RWPE2 (cell line): ENCODE results near the gene RPTOR.

Experiments used
- ATAC-seq: fragments of 200-7000 bp; cut with Tn5 transposase; 3 replicates; pipeline ENCODE4 v1.9.1; 2021; ENCODE audit warnings: low read depth
- DNase-seq: peaks from one replicate; pipeline ENCODE4 v3.0.0-alpha.2; 2020; ENCODE audit warnings: low spot score
- H3K27ac ChIP-seq: fragments of 450-650 bp; 2 replicates; pipeline ENCODE4 v1.5.1; 2017; ENCODE audit warnings: mild to moderate bottlenecking; ENCODE audit not compliant: poor library complexity, severe bottlenecking
- H3K27me3 ChIP-seq: fragments of 250-450 bp; sonication (Bioruptor Pico); 2 replicates; pipeline ENCODE4 v1.5.1; 2021; ENCODE audit warnings: mild to moderate bottlenecking, moderate library complexity; ENCODE audit not compliant: insufficient read depth, poor library complexity, severe bottlenecking
- H3K36me3 ChIP-seq: fragments of 250-450 bp; sonication (Bioruptor Pico); 2 replicates; pipeline ENCODE4 v1.5.1; 2020; ENCODE audit warnings: low read depth, mild to moderate bottlenecking, moderate library complexity
- H3K4me1 ChIP-seq: fragments of 250-450 bp; sonication (Bioruptor Pico); 2 replicates; pipeline ENCODE4 v1.5.1; 2021; ENCODE audit warnings: mild to moderate bottlenecking, moderate library complexity; ENCODE audit not compliant: insufficient read depth, poor library complexity, severe bottlenecking
- H3K4me3 ChIP-seq: fragments of 250-450 bp; sonication (Bioruptor Pico); 2 replicates; pipeline ENCODE4 v1.5.1; 2021; ENCODE audit warnings: mild to moderate bottlenecking, moderate library complexity; ENCODE audit not compliant: severe bottlenecking
- H3K9me3 ChIP-seq: fragments of 250-450 bp; sonication (Bioruptor Pico); 2 replicates; pipeline ENCODE4 v1.5.1; 2021; ENCODE audit warnings: mild to moderate bottlenecking, moderate library complexity; ENCODE audit not compliant: severe bottlenecking
- CTCF ChIP-seq: fragments of 450-650 bp; IDR thresholded peaks from one replicate; pipeline ENCODE4 v1.5.1; 2017; ENCODE audit warnings: mild to moderate bottlenecking, moderate library complexity; ENCODE audit not compliant: poor library complexity, severe bottlenecking

RPTOR gene

DNA sequence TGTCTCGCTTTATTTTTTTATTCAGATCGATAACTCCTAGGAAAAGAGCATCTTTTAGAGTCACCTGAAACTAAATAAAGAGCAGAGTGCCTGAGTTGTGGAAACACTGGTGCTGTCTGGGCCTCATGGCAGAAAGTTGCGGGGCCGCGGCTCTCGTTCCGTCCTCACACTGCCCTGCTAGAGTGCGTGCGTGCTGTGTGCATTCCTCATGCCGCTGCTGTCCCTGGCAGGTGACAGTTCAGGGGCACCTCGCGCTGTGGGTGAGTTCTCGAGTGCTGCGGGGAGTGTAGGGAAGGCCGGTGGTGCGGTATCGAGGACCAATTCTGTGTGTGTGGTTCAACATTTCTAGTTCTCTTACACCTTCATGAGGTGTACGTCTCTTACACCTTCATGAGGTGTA is 136.6 kb downstream of the RPTOR start:
- ATAC-seq (no peak), DNase-seq (no peak)
- H3K4me3 ChIP-seq, result no peak overlapping the region
- TF ChIP-seq CTCF, result no peak
- H3K36me3 ChIP-seq, result peaks cover 13% of the 10 kb centered on the region
- peaks cover 15% of the 10 kb centered on the region for H3K4me1 ChIP-seq
- no peaks in the 10 kb centered on the region for H3K27me3 ChIP-seq
- no peak overlapping the region for H3K27ac ChIP-seq
- H3K9me3 ChIP-seq, result no peaks in the 10 kb centered on the region

DNA sequence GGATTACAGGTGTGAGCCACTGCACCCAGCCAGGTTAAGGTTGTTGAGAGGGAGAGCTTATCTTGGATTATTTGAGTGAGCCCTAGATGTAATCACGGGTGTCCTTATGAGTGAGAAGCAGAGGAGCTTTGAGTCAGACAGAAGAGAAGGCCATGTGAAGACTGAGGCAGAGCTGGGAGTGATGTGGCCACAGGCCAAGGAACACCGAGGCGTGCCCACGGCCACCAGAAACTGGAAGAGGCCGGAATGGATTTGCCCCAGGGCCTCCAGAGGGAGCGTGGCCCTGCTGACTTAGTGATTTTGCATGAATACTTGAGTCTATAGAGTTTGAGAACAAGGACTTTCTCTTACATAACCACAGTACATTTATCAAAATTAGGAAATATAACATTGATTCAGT is 137.7 kb downstream of the RPTOR start:
- no peak for ATAC-seq
- H3K4me1 ChIP-seq, result peaks cover 15% of the 10 kb centered on the region
- TF ChIP-seq CTCF, result no peak
- no peaks in the 10 kb centered on the region for H3K9me3 ChIP-seq
- DNase-seq, result no peak
- H3K36me3 ChIP-seq, result peaks cover 13% of the 10 kb centered on the region
- no peak overlapping the region for H3K4me3 ChIP-seq
- no peak overlapping the region for H3K27ac ChIP-seq
- H3K27me3 ChIP-seq, result no peaks in the 10 kb centered on the region

GRCh38 chr17:80683625-80684104 is 139.0 kb downstream of the RPTOR start:
- H3K27ac ChIP-seq, result no peak overlapping the region
- H3K4me3 ChIP-seq, result no peak overlapping the region
- ATAC-seq (no peak), DNase-seq (no peak)
- no peak for TF ChIP-seq CTCF
- H3K4me1 ChIP-seq, result peaks cover 7% of the 10 kb centered on the region
- peaks cover 13% of the 10 kb centered on the region for H3K36me3 ChIP-seq
- H3K9me3 ChIP-seq, result no peaks in the 10 kb centered on the region
- no peaks in the 10 kb centered on the region for H3K27me3 ChIP-seq

DNA sequence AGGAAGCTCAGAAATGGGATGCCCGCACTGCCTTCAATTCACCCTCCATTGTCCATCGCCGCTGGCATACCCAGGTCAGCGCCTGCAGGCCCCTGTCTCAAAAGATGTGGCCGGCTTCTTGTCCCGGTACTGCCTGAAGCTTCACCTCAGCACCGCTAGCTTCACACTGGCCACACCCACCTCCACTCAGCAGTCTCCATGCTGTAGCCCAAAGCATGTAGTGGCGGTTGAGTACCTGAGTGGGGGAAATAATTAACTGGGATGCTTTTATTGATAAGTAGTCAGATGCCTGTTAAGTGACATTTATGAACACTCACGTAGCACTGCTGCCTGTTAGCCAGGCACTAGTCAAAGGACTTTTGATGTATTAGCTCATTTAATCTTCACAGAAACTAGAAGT is 143.2 kb downstream of the RPTOR start:
- no peak overlapping the region for H3K4me3 ChIP-seq
- H3K4me1 ChIP-seq, result no peaks in the 10 kb centered on the region
- DNase-seq (no peak), ATAC-seq (no peak)
- no peaks in the 10 kb centered on the region for H3K9me3 ChIP-seq
- H3K27me3 ChIP-seq, result no peaks in the 10 kb centered on the region
- H3K36me3 ChIP-seq, result peaks cover 13% of the 10 kb centered on the region
- no peak overlapping the region for H3K27ac ChIP-seq
- TF ChIP-seq CTCF, result no peak

- H3K27ac ChIP-seq, result no peak overlapping the region
- 0 out of 2 replicates have a peak, but pooled peaks cover 7% of the 10 kb centered on the region for H3K36me3 ChIP-seq
- no peak for TF ChIP-seq CTCF
- no peaks in the 10 kb centered on the region for H3K27me3 ChIP-seq
- H3K9me3 ChIP-seq, result no peaks in the 10 kb centered on the region
- H3K4me1 ChIP-seq, result peaks cover 8% of the 10 kb centered on the region
- no peak overlapping the region for H3K4me3 ChIP-seq
- DNase-seq (no peak), ATAC-seq (no peak)
These were observed 144.5 kb downstream of the RPTOR start for GRCh38 chr17:80689129-80689619.
